Brain pericyte (primary cell): ENCODE results near the gene MAPK9.

ENCODE experiments used
- DNase-seq: peaks from one replicate; pipeline ENCODE4 v3.0.0-alpha.2; 2012; ENCODE audit warnings: low read depth, low spot score

MAPK9 gene

DNA sequence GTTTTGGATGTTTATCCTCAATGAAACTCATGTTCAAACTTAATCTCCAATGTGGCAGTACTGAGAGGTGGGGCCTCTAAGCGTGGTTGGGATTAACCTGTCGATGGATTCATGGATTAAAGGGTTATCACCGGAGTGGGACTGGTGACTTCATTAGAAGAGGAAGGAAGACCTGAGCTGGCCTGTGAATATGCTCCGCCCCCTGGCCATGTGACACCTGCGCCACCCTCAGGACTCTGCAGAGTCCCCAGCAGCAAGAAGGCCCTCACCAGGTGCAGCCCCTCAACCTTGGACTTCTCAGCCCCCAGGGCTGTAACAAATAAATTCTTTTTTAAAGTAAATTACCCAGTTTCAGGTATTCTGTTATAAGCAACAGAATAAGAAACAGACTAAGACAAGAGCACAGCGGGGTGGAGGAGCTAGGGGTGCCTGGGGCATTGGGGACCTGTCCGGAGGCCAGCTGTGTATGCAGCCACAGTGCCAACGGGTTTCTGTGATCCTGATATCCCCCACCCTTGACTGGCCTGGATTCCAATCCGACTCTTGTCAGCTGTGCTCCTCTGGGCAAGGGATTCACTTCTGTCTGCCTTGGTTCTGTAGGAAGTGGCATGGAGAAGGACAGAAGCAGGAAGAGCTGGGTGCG lies 3.2 kb upstream of the MAPK9 start:
- DNase-seq: no peak

DNA sequence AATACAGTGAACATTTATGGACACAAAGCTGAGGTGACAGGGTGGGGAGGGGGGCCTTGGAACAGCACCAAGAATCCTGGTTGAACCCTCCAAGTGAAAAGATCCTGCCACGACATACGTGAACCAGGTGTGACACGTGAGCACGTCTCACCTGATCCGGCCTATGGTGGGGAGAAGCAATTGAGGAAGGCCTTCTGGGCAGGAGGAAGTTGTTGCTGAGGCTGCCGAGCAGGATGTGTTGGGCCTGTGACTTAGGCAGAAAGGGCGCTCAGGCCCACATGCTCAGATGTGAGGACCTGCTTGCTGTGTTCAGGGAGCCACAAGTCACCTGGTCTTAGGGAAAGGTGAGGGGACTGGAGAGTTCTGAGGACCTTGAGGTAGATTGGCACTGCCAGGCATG lies 2.5 kb upstream of the MAPK9 start:
- no peak for DNase-seq

DNA sequence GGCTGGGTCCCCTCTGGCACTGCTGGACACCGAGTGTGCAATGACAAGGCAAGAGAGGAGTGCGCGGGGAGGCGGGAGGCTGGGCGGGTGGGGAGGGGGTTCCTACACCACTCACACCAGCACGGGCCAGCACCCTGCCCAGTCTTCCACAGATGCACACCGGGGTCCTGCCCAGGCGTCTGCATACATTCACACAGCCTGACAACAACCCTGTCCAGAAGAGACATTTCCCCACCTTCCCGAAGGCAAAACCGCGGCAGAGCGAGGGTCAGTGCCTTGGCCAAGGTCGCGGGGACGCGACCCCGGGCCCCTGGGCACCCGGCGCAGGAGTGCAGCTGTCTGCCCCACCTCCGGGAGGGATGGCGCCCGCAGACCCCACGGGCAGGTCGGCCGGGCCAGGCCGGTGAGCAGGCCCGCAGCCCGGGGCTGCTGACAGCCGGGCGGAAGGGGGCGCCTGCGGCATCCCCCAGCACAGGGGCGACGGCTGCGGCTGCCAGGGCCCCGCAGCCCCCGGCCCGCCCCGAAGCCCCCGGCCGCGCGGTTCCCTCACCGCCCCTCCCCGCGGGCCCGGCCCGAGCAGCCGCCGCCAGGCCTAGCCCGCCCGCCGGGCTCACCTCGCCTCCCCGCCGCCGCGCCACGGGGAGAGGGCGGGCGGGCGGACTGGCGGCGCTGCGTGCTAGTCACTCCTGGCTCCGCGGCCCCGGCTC lies 496 bp downstream of the MAPK9 start:
- DNase-seq: no peak

DNA sequence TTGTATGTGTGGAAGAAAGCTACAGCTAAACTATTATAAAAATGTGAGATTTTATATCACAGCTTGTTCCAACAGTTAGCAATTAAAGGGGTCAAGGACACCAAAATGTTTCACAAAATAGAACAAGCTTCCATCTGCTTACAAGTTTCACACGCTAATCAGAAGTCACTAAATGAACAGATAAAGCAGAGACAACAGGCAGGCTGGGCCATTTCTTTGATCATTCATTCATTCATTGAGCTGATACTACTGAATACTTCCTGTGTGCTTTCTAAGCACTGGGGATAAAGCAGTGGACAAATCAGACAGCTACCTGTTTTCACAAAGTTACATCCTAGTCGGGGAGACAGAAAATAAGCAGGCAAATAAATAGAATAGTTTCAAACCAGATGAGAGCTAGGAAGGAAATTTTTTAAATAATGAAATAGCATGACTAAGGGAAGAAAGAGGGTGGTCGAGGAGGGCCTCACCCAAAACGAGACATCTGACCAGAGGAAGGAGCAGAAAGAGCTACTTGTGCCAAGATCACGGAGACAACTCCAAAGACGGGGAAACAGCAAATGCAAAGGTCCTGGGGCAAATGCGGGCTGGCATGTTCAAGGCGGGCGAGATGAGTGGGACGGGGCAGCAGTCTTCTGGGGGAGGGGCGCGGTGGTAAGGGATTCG lies 1.2 kb downstream of the MAPK9 start:
- no peak for DNase-seq

DNA sequence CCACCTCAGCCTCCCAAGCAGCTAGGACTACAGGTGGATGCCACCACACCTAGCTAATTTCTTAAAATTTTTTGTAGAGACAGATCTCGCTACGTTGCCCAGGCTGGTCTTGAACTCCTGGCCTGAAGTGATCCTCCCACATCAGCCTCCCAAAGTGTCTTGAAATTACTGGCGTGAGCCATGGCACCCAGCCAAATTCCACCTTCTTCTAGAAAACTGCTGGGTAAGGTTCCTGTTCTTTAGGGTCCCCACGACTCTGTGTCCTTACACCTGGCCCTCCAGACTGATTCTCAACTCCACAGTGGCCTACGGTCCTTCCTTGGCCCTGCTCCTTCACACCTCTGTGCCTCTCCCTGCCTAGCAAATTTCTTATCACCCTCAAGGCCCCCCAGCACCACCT lies 1.9 kb downstream of the MAPK9 start:
- no peak for DNase-seq

DNA sequence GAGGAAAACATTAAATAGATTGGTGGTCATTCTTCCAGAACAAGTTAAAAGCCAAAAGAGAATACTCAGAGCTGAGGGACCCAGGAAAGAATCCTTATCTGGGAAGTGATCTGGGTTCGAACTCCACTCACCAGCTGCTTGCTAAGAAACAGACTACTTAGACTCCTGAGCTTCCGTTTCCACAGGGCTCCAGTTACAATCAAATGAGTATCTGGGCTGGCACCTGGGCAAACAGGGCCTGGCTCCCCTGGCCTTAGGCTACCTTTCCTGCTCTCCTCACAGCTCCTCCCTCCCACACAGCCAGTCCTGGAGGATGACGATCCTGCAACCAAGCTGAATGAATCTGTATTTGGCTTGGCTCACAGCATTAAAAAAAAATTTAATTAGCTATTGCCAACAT lies 2.5 kb downstream of the MAPK9 start:
- no peak for DNase-seq

DNA sequence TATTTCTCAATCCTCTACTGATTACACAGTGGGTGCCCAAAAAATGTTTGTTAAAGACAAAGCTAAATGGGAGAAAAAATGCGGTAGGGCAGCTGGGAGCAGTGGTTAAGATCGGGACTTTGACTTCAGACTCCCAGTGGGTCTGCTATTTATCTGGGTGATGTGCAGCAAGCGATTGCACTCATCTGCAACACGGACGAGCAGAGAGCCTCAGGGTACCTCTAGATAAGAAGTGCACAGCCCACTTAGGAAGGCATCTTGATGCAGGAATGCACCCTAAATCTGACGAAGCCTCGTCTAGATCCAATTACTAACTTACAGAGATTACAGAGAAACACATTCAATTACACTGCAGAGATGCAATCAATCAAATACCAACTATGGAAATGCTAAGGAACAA lies 4.0 kb downstream of the MAPK9 start:
- no peak for DNase-seq

DNA sequence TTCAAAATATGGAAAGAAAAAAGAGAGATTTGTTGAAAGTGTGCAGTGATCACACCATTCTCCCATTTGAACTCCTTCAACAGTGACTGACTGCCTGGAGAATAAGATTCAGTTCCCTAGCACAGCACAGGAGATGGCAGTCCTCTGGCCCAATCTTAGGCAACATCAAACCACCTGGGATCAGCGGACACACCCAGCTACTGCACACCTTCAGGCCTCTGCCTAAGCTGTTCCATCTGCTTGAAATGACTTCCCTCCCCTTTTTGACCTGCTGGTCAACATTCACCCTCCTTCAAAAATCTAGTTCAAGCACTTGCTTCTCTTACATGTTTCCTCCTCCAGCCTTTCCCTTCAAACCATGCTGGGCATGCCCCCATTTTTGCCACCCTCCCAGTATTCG lies 4.5 kb downstream of the MAPK9 start:
- no peak for DNase-seq

DNA sequence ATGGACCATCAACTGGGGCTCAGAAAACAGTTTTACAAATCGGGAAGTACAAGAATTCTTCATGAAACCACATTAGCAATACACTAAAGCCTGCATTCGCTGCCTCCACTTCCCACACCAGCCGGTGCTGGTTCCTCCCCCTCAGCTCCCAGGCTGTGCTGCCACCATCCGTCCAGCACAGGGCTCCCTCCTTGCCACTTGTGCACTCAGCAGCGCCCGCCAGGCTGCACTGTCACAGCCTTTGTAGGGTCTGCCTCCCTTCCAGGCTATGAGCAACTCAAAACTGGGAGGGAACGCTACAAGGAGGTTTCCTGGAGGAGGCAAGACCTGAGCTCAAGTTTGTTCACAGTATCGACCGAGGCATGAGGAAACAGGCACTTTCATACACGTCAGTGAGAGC lies 7.7 kb downstream of the MAPK9 start:
- DNase-seq: no peak

DNA sequence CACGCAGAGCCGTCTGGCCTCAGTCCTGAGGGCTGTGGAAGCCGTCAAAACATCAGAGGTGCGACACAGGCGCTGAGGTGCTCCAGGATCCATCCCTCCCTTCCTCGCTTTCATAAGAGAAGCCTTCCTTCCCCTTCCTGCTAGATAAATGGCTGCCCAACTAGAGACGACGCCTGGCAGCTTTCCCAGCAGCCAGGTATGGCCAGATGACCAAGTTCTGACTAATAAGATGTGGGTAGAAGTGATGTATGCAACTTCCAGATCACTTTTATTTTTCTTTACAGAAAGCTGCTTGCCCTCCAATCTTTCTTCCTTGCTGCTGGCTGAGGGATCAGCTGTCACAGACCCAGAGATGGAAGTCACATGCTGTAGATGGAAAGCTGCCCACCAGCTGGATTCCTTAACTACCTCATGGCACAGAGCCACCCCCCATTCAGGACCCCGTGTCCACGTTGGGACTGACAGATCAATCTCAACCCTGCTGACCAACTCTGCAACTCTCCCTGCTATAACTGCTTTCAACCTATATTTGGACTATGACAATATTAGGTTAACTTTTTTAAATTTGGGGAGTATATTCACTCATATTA lies 8.8 kb downstream of the MAPK9 start:
- no peak for DNase-seq

DNA sequence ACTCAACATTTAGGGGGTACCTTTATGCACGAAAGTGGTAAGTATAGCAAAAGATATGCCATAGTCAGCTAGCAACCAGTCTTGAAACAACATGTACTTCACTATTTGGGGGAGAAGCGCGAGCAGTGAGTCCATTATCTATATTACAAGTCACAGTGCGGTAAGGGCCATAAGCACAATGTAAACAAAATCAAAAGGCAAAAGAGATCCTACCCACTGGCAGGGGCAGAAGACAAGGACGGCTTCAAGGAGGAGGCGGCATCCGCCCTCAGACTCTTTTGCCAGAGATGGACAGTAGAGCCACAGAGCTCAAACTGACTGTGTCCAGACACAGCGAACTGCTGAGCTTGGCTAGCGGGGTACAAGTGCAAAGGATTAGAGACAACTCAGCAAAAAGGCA lies 9.6 kb downstream of the MAPK9 start:
- no peak for DNase-seq

DNA sequence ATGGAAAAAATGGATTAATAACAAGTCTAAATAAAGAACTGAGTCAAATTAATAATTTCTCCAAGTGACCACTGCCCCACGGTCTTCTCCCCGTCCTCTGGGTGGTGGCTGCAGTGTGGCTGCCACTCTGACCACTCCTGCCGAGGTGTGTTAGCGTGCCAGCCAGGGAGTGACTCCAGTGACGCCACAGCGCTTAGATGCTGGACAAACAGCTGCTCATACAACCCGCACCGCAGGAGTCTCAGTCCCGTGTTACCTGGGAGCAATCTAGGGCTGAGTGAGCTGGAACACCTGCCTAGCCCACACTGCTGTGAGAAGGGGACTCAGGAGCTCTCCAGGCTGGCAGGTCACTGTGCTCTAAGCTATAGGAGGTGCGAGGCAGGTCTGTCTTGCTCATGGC lies 10.2 kb downstream of the MAPK9 start:
- no peak for DNase-seq

DNA sequence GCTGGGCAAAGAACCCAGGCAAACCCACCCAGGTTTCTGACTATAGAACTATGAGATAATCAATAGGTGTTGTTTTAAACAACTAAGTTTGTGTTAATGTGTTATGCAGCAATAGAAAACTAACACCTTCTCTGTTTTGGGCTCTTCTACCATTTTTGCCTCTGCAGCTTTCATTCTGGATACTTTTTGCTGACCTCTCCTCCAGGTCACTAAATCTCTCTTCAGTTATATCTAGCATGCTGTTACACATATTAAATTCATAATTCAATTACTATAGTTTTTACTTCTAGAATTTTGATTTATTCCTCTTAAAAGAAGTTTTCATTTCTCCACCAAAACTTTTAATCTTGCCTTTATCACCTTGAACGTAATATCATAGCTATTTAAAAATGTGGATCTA lies 17.2 kb downstream of the MAPK9 start:
- no peak for DNase-seq

DNA sequence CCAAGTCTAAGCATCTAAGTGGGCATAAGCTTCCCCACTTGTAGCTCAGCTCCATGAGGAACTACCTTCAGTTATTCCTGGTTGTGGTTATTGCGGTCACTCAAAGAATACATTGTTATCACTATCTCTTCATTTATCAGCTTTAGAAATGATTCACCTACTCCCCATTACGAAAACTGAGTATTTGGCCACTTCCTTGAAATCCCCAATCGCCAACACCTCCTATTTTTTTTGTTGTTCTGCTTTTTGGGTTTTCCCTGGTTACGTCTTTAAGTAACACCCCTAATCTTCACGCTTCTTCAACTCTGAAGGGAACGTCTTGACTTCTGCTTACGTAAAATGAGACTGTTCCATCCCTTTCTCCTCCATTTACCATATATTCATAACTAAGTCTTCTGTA lies 20.7 kb downstream of the MAPK9 start:
- no peak for DNase-seq

DNA sequence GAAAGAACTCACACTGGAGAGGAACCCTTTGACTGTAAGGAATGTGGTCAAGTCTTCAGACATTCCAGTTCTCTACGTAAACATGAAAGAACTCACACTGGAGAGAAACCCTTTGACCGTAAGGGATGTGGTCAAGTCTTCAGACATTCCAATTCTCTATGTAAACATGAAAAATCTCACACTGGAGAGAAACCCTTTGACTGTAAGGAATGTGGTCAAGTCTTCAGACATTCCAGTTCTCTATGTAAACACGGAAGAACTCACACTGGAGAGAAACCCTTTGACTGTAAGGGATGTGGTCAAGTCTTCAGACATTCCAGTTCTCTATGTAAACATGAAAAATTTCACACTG lies 32.6 kb downstream of the MAPK9 start:
- no peak for DNase-seq

DNA sequence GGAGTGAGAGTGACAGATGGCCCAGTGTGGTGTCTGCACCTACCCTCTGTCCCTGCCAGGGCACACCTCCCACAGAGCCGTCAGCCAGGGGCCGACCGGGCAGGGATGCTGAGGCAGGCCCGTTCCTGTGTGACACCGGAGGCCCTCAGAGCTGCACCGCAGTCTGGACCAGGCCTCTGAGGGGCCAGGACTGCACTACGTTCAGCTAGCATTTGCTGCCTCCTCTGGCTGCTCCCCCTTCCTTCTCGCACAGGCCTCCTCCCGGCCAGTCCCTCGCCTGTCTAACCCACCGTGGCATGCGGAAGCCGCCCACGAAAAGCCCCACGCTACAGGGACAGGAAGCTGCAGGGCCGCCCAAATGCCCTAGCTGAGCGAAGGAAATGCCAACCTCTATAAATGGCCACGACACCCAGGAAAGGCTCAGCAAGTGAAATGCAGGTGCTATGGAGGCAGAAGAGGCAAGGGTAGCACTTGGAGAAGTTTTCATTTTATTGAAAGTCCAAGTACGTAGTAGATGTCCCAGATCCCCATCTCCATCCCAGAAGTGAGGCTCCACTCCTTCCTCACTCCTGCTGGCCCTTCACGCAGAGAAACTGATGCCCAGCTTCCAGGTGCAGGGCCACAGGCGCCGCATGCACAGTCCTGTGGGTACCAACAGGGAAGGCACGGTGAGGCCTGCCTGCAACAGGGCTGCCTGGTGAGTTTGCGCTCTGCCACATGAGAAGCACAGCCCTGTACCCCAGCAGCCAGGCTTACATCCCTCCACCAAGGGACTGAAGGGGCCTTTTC lies 38.7 kb downstream of the MAPK9 start:
- no peak for DNase-seq

DNA sequence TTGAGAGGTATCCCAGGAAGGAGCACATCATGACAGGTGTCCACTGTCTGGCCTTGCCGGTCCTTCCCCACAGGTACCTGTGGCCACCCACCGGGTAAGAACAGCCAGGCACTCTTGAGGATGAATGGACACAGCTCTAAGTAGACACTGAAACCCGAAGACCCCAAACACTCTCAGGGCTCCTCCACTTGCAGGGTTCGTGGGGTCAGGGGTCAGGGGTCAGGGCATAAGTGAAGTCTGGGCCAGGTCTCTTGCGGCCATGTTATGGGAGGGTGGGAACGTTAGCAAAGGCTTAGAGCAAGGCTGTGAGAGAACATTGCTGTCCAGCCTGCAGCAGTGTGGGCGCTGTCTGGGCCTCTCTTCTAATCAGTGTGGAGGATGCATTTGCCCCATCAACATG lies 40.0 kb downstream of the MAPK9 start:
- DNase-seq: no peak

DNA sequence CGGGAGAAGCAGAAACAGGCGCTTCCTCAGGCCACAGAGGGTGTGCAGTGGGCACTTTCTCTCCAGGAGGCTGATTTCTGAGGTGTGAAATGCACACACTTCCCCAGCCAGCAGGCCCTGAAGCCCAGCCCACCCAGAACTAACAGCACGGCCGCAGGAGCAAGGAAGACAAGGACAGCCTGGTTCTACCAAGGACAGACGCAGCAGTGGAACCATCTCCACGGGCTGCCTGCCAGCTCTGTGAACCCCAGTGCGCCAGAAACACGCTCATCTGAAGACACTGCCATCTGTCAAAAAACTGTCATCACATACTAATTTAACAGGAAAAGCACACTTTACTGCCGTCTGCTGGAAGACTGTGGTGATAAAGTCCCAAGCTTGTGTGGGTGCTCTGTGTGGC lies 40.7 kb downstream of the MAPK9 start:
- DNase-seq: no peak

DNA sequence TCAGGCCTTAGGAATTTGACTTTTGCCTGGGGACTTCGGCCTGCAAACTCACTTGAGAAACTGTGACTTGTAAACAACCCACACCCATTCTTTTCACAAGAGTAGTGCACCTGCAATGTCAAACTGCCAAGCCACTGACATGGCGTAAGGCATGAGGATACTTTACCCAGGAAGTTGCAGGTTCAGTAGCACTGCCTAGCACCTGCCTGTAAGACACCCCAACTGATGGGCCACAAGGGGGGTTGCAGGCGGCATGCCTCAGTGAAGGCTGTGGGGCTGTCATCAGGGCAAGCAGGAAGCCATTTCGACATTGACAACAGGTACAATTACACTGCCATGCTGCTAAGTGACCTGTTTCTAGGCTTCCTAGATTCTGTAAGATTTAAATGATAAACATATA lies 41.6 kb downstream of the MAPK9 start:
- no peak for DNase-seq

DNA sequence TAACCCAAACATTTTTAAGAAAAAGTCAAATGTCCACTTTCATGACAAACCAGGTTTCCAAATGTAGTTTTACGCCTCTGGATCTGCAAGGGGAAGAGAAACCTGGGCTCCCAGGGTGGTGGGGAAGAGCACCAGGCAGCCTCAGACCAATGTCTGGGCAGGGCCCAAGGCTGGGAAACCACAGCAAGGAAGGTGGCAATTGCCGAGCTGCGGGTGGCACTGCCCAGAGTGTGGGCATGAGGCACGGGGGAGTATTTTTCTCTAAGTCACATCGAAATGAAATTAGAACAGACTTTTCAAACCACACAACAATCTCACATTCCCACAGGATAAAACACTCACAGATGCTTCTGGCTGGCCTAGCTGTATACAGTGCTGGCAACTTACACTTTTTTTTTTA lies 50.3 kb downstream of the MAPK9 start:
- no peak for DNase-seq

DNA sequence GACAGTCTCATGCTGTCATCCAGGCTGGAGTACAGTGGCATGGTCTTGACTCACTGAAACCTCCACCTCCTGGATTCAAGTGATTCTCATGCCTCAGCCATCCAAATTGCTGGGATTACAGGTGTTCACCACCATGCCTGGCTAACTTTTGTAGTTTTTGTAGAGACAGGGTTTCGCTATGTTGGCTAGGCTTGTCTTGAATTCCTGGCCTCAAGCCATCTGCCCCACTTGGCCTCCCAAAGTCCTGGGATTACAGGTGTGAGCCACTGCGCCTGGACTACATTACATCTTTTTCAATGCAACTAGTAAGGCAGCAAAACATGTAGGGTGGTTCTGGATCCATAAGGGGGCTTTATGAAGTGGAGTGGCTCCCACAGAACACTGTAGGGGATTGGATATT lies 53.3 kb downstream of the MAPK9 start:
- no peak for DNase-seq

DNA sequence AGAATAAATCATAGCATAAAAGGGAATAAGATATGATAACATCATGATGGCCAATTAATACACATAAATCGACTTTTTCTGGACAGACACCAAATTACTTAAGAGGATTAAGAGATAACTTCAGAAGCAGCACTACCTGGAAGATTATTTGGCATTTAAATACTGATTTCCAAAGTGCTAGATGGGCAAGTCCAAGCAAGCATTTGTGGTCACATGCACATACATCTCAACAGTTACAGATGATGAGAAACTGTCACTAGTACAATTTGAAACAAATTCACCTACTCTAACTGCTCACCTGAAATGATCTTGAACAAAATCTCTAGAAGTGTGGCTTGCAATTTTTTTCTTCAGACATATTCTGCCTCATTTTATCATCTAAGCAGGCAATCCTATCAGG lies 56.0 kb downstream of the MAPK9 start:
- no peak for DNase-seq
